Esophagus muscularis mucosa (tissue), 4 donors: ENCODE measurements around the gene LFNG. TPM values are rescaled to one million over a fixed set of nuclear protein-coding genes. Genes with fewer than 3 reads are reported as not detected.

Experiments used
- DNase-seq: peaks from one replicate; pipeline ENCODE4 v3.0.0-alpha.2; 2017; ENCODE audit errors: extremely low spot score
- H3K27ac ChIP-seq, 4 donors: fragments of 200-600 bp; sonication (generic); replicated peaks in 1 of 4; 1 replicate in 3 of 4; 2 replicates in 1 of 4; pipeline ENCODE4 v1.5.1; 2016 to 2019; ENCODE audit warnings: mild to moderate bottlenecking in 1 of 4
- H3K27me3 ChIP-seq, 4 donors: fragments of 200-600 bp; sonication (generic); one replicate each; pipeline versions ENCODE4 v1.5.1 to v1.6.0; 2016 to 2019
- H3K36me3 ChIP-seq, 4 donors: fragments of 200-600 bp; sonication (generic); one replicate each; pipeline ENCODE4 v1.5.1; 2016 to 2019
- H3K4me1 ChIP-seq, 4 donors: fragments of 200-600 bp; sonication (generic); one replicate each; pipeline ENCODE4 v1.5.1; 2016 to 2019
- H3K4me3 ChIP-seq, 4 donors: fragments of 200-600 bp; sonication (generic); 1 replicate in 2 of 4; 2 replicates in 2 of 4; pipeline ENCODE4 v1.5.1; 2016 to 2019; ENCODE audit warnings: mild to moderate bottlenecking in 4 of 4, moderate library complexity in 1 of 4
- H3K9me3 ChIP-seq, 4 donors: fragments of 200-600 bp; sonication (generic); 1 replicate in 3 of 4; 2 replicates in 1 of 4; pipeline ENCODE4 v1.5.1; 2016 to 2019
- EP300 ChIP-seq: sonication (generic); formaldehyde crosslinking; IDR thresholded peaks from one replicate; pipeline ENCODE4 v1.6.1; 2017; ENCODE audit warnings: antibody characterized with exemption
- POLR2A ChIP-seq: fragments of 450-650 bp; IDR thresholded peaks from one replicate; pipeline ENCODE4 v1.6.1; 2017; ENCODE audit warnings: antibody characterized with exemption, moderate library complexity, mild to moderate bottlenecking, low read depth
- POLR2AphosphoS5 ChIP-seq, 2 donors: sonication (generic); formaldehyde crosslinking; IDR thresholded peaks; one replicate each; pipeline ENCODE4 v1.6.1; 2017; ENCODE audit warnings: antibody characterized with exemption in 2 of 2
- WGBS: methylation state at CpG from one replicate; pipeline ENCODE4 v1.1.5; 2018; 5-methylcytosine and 5-hydroxymethylcytosine counted together
- intact Hi-C: fragments of 100-400 bp; cut with DNase I; formaldehyde crosslinking; loops from one replicate; pipeline ENCODE4 v1.15.1; 2023
- small RNA-seq, 3 donors: library from RNA; depleted of rRNA; stranded (forward); fragments of <200 nt; gene quantifications; one replicate each; pipeline ENCODE3, GENCODE V24; 2016
- total RNA-seq, 4 donors: library from RNA; depleted of rRNA; stranded (reverse); fragments of >200 nt; gene quantifications; one replicate each; pipeline versions ENCODE4 v1.1.0 to v1.2.1, GENCODE V29; 2016
- TF ChIP-seq, protein P1 (sequence below), 3 experiments: fragments of 200-600 bp in 2 of 3; fragments of 450-650 bp in 1 of 3; sonication (generic) in 2 of 3; IDR thresholded peaks; one replicate each; pipeline ENCODE4 v1.5.1; 2017 to 2019; ENCODE audit warnings: antibody characterized with exemption in 3 of 3, mild to moderate bottlenecking in 2 of 3, moderate library complexity in 1 of 3

LFNG gene
- total RNA-seq, 4 donors from 2014 or later = 6.1 to 10.7 (median 8.3) TPM

DNA sequence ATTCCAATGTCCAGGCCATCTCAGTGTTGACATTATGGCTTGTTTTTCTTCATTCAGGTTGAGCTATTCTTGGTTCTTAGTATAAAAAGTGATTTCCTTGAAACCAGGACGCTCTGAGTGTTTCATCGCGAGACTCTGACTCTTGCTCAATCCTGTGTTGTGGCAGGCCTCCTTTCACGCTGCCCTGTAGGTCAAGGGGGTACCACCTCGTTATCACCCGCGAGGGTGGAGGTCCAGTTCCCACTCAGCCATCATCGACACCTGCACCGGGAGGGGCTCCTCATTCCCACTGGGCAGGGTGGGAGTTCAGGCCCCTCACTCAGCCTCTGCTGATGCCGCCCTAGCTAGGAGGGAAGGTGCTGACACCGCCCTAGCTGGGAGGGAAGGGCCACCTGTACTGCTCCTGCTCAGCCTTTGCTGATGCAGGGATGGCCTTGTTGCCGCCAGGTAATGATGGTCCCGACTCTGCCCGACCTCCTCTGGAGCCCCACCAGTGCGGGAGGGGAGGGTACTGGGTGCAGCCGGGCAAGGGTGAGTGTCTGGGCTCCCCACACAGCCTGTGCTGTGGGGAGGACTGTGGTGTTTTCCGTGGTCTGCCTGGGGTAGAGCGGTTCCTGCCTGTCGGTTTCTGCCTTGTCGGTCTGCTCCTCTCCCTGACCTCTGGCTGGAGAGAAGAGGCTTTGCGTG lies 55.6 kb downstream of the LFNG start:
- intact Hi-C loops = no loop called here

GRCh38 chr7:2575733-2576340 lies 56.3 kb downstream of the LFNG start:
- no peak for DNase-seq
- Histone ChIP-seq H3K27me3 (no peaks in the 10 kb centered on the region), H3K4me3 (no peak overlapping the region), H3K9me3 (no peaks in the 10 kb centered on the region), H3K4me1 (no peaks in the 10 kb centered on the region), H3K27ac (no peak overlapping the region), H3K36me3 (peaks cover 22 to 68% (median 59%) of the 10 kb centered on the region in 4 donors)
- intact Hi-C loops = no loop called here
- TF ChIP-seq POLR2AphosphoS5 (IDR thresholded peaks at IDR 0.05) (no peak), EP300 (no peak), POLR2A (no peak)
- TF ChIP-seq, protein P1, sequence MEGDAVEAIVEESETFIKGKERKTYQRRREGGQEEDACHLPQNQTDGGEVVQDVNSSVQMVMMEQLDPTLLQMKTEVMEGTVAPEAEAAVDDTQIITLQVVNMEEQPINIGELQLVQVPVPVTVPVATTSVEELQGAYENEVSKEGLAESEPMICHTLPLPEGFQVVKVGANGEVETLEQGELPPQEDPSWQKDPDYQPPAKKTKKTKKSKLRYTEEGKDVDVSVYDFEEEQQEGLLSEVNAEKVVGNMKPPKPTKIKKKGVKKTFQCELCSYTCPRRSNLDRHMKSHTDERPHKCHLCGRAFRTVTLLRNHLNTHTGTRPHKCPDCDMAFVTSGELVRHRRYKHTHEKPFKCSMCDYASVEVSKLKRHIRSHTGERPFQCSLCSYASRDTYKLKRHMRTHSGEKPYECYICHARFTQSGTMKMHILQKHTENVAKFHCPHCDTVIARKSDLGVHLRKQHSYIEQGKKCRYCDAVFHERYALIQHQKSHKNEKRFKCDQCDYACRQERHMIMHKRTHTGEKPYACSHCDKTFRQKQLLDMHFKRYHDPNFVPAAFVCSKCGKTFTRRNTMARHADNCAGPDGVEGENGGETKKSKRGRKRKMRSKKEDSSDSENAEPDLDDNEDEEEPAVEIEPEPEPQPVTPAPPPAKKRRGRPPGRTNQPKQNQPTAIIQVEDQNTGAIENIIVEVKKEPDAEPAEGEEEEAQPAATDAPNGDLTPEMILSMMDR (IDR thresholded peaks at IDR 0.05) = no peak
- WGBS = 85% methylated on average over 19 of the region's 21 CpGs

More for the DNA sequence above, 55.6 kb downstream of the LFNG start:
- Histone ChIP-seq H3K4me1 (no peaks in the 10 kb centered on the region), H3K27me3 (no peaks in the 10 kb centered on the region), H3K27ac (no peak overlapping the region), H3K4me3 (no peak overlapping the region), H3K36me3 (peaks cover 22 to 66% (median 57%) of the 10 kb centered on the region in 4 donors), H3K9me3 (no peaks in the 10 kb centered on the region)
- WGBS = 76% methylated on average over 13 of the region's 21 CpGs
- TF ChIP-seq EP300 = no peak
- TF ChIP-seq, protein P1 (IDR thresholded peaks at IDR 0.05) = no peak
- no peak for TF ChIP-seq POLR2A
- no peak for TF ChIP-seq POLR2AphosphoS5 (IDR thresholded peaks at IDR 0.05)
- DNase-seq = no peak

DNA sequence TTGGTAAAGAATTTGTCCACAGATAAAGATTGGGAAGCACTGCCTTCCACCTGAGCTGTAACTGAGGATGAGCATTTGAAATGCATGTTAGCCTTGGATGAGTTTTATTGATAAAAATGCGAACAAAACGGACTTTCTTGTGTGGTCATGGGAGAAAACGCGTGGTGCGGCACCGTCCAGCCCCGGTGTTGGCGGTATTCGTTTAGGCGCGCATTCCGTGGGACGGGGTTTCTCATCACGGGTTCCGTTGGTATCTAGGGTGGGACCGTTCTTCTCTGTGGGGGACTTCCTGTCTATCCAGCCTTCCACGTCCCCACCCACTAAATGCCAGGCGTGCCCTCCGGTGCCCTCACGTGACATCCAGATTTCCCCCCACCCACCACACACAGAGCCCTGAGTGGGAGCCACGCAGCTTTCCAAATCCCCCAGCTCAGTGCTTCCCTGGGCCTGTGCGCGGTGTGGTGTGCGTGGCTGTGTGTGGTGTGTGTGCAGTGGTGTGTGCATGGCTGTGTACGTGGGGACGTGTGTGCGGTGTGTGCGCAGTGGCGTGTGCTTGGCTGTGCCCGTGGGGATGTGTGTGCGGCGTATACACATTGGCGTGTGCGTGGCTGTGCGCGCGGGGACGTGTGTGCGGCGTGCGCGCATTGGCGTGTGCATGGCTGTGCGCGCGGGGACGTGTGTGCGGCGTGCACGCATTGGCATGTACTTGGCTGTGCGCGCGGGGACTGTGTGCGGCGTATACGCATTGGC lies 57.3 kb downstream of the LFNG start:
- Histone ChIP-seq H3K4me1 (no peaks in the 10 kb centered on the region), H3K27ac (no peak overlapping the region), H3K9me3 (no peaks in the 10 kb centered on the region), H3K36me3 (peaks cover 22 to 62% (median 57%) of the 10 kb centered on the region in 4 donors), H3K27me3 (no peaks in the 10 kb centered on the region), H3K4me3 (no peak overlapping the region)
- intact Hi-C loops = no loop called here
- no peak for TF ChIP-seq EP300
- TF ChIP-seq, protein P1 (IDR thresholded peaks at IDR 0.05) = no peak
- TF ChIP-seq POLR2AphosphoS5 (IDR thresholded peaks at IDR 0.05) = no peak
- TF ChIP-seq POLR2A = no peak
- no peak for DNase-seq
- WGBS = 91% methylated on average over 50 of the region's 56 CpGs

Small RNAs within 50 kb of the gene (small RNA-seq; reads per million reads assigned to genes)
- gene MIR4648 = 0 to 0.17 (median 0) reads per million in 3 donors

Other genes with a start within 250 kb of the LFNG start
- gene SNX8, start 205.3 kb upstream of the LFNG start, total RNA-seq = 1 to 10 TPM; 6.8 to 9.9 (median 8.7) TPM
- gene EIF3B, start 164.9 kb upstream of the LFNG start, total RNA-seq = 100 to 1,000 TPM; 105 to 155 (median 128) TPM
- gene CHST12, start 116.2 kb upstream of the LFNG start, total RNA-seq = 10 to 100 TPM in 2 of 4 donors, 1 to 10 TPM in 2; 6.6 to 24.0 (median 14.8) TPM
- gene GRIFIN, start 43.4 kb upstream of the LFNG start, total RNA-seq = not detected
- gene BRAT1, start 35.8 kb downstream of the LFNG start, total RNA-seq = 10 to 100 TPM; 22.0 to 43.8 (median 32.7) TPM
- 10 to 100 TPM; 13.0 to 22.4 (median 18.0) TPM for gene IQCE, start 39.2 kb downstream of the LFNG start, total RNA-seq
- gene TTYH3, start 112.2 kb downstream of the LFNG start, total RNA-seq = 10 to 100 TPM; 17.4 to 25.7 (median 20.2) TPM
- gene AMZ1, start 168.4 kb downstream of the LFNG start, total RNA-seq = 1 to 10 TPM in 1 of 4 donors, under 1 TPM in 3; under 0.01 to 1.2 (median 0.53) TPM